ENCODE results near the gene RALB. TPM values are rescaled to one million over a fixed set of nuclear protein-coding genes. Genes with fewer than 3 reads are reported as not detected.

RALB gene
- polyA plus RNA-seq, 1 donor (not counting 4 experiments of a cell fraction or from before 2014, with no cell fraction given) = 80.8 TPM

DNA sequence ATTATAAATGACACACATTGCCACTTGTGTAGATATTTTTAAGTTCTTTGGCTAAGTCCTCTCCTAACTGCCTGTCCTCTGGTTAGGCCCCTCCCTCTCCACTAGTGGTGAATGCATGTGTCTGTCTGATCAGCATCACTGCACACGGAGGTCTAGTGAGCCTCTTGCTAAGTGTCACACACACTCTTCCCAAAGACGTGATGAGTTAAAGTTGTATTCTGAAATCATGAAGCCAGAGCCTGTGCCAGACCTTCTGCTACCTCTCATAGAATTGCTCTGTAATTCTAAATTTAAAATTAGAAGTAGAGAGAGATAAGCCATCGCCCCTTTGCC lies 41.3 kb downstream of the RALB start:
- H3K4me3 ChIP-seq (ENCODE audit: control insufficient read depth in 2 of 3, extremely low read depth in 1 of 3, insufficient read depth in 2 of 3, low read depth in 1 of 3, low read length in 3 of 3) = no peak overlapping the region
- H3K9me1 ChIP-seq (ENCODE audit: control insufficient read depth, extremely low read depth, insufficient read depth, low read length) = no peaks in the 10 kb centered on the region
- no peak for FAIRE-seq
- H3K27ac ChIP-seq (ENCODE audit: control insufficient read depth, insufficient read depth, low read length) = no peak overlapping the region
- H3K4me1 ChIP-seq (ENCODE audit: control insufficient read depth, extremely low read depth, insufficient read depth, low read length) = peaks cover 20% of the 10 kb centered on the region
- H3K79me2 ChIP-seq (ENCODE audit: control insufficient read depth, insufficient read depth, low read length) = no peaks in the 10 kb centered on the region
- no peaks in the 10 kb centered on the region for H4K20me1 ChIP-seq (ENCODE audit: control insufficient read depth, extremely low read depth, insufficient read depth, low read length)
- no peak overlapping the region for H3K4me2 ChIP-seq (ENCODE audit: control insufficient read depth, extremely low read depth, insufficient read depth, low read depth, low read length)
- dilution Hi-C loops (cut with MboI; ENCODE audit: extremely low pct_ligation_motif_present, low sequenced_read_pairs) = no loop called here
- H3K9ac ChIP-seq (ENCODE audit: control insufficient read depth, extremely low read depth, insufficient read depth, low read length) = no peak overlapping the region
- no peak for DNase-seq (ENCODE audit: low read depth, low spot score)
- no peak overlapping the region for H2AFZ ChIP-seq (ENCODE audit: control insufficient read depth, low read length)
- no peaks in the 10 kb centered on the region for H3K27me3 ChIP-seq (ENCODE audit: control insufficient read depth, extremely low read depth, insufficient read depth, low read length)
- H3K36me3 ChIP-seq (ENCODE audit: control insufficient read depth in 2 of 2, extremely low read depth in 1 of 2, insufficient read depth in 2 of 2, low read length in 2 of 2) = peaks cover 10 to 15% of the 10 kb centered on the region in 2 experiments
- TF ChIP-seq EZH2 (IDR thresholded peaks at IDR 0.05; ENCODE audit: low read length) = no peak
- TF ChIP-seq, protein P1, sequence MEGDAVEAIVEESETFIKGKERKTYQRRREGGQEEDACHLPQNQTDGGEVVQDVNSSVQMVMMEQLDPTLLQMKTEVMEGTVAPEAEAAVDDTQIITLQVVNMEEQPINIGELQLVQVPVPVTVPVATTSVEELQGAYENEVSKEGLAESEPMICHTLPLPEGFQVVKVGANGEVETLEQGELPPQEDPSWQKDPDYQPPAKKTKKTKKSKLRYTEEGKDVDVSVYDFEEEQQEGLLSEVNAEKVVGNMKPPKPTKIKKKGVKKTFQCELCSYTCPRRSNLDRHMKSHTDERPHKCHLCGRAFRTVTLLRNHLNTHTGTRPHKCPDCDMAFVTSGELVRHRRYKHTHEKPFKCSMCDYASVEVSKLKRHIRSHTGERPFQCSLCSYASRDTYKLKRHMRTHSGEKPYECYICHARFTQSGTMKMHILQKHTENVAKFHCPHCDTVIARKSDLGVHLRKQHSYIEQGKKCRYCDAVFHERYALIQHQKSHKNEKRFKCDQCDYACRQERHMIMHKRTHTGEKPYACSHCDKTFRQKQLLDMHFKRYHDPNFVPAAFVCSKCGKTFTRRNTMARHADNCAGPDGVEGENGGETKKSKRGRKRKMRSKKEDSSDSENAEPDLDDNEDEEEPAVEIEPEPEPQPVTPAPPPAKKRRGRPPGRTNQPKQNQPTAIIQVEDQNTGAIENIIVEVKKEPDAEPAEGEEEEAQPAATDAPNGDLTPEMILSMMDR (optimal IDR thresholded peaks at IDR 0.05 in 1 of 3, IDR thresholded peaks at IDR 0.05 in 1 of 3, conservative IDR thresholded peaks at IDR 0.05 in 1 of 3; ENCODE audit: extremely low read depth in 1 of 3, insufficient read depth in 2 of 3, low read length in 3 of 3) = no peak
- H3K9me3 ChIP-seq (ENCODE audit: control insufficient read depth, low read depth, low read length) = no peaks in the 10 kb centered on the region

DNA sequence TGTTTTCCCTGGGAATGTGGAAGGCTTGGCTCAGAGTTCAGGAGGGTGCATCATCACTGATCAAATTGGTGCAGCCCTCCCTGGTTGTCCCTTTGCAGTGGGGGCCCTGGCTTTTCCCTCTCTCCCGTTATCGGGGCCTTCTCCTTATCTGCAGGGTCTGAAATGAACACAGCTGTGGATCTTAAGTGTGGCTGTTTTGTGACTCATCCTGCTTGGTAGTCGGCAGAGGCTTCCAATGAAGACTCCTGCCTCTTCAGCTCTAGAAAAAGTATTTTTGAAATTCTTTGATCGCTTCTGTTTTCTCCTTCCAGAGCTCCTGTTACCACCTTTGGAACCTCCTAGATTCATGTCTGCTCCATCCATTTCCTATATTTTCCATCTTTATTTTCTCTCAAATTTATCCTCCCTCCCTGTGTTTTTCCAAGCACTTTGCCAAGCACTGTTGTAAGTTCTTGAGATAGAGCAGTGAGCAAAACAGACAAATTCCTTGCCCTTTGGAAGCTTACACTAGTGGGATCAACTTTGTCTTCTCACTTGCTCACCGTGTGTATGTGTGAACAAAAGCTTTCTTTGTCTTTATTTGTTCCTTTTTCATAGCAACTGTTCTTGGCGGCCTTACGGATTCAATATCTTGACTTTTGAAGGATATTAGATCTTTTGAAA lies 45.7 kb downstream of the RALB start:
- dilution Hi-C loops (cut with MboI; ENCODE audit: extremely low pct_ligation_motif_present, low sequenced_read_pairs) = no loop called here
- Histone ChIP-seq H3K36me3 (ENCODE audit: control insufficient read depth in 2 of 2, extremely low read depth in 1 of 2, insufficient read depth in 2 of 2, low read length in 2 of 2) (peaks cover 3 to 23% of the 10 kb centered on the region in 2 experiments), H3K4me3 (ENCODE audit: control insufficient read depth in 2 of 3, extremely low read depth in 1 of 3, insufficient read depth in 2 of 3, low read depth in 1 of 3, low read length in 3 of 3) (no peak overlapping the region), H3K79me2 (ENCODE audit: control insufficient read depth, insufficient read depth, low read length) (no peaks in the 10 kb centered on the region), H3K27ac (ENCODE audit: control insufficient read depth, insufficient read depth, low read length) (no peak overlapping the region), H4K20me1 (ENCODE audit: control insufficient read depth, extremely low read depth, insufficient read depth, low read length) (no peaks in the 10 kb centered on the region), H3K4me2 (ENCODE audit: control insufficient read depth, extremely low read depth, insufficient read depth, low read depth, low read length) (no peak overlapping the region), H2AFZ (ENCODE audit: control insufficient read depth, low read length) (no peak overlapping the region), H3K27me3 (ENCODE audit: control insufficient read depth, extremely low read depth, insufficient read depth, low read length) (no peaks in the 10 kb centered on the region), H3K4me1 (ENCODE audit: control insufficient read depth, extremely low read depth, insufficient read depth, low read length) (peaks cover 13% of the 10 kb centered on the region), H3K9ac (ENCODE audit: control insufficient read depth, extremely low read depth, insufficient read depth, low read length) (no peak overlapping the region), H3K9me3 (ENCODE audit: control insufficient read depth, low read depth, low read length) (no peaks in the 10 kb centered on the region), H3K9me1 (ENCODE audit: control insufficient read depth, extremely low read depth, insufficient read depth, low read length) (no peaks in the 10 kb centered on the region)
- TF ChIP-seq, protein P1 (optimal IDR thresholded peaks at IDR 0.05 in 1 of 3, IDR thresholded peaks at IDR 0.05 in 1 of 3, conservative IDR thresholded peaks at IDR 0.05 in 1 of 3; ENCODE audit: extremely low read depth in 1 of 3, insufficient read depth in 2 of 3, low read length in 3 of 3) = no peak
- TF ChIP-seq EZH2 (IDR thresholded peaks at IDR 0.05; ENCODE audit: low read length) = no peak
- no peak for FAIRE-seq
- DNase-seq (ENCODE audit: low read depth, low spot score) = no peak
